Measurements from ENCODE around the gene SHROOM2.

Gene SHROOM2

GRCh38 chrX:9937761-9938160 is 151.5 kb downstream of the SHROOM2 start:
- DNase-seq (ENCODE audit: low read depth): no peak
- no peak for TF ChIP-seq CTCF (IDR thresholded peaks at IDR 0.05; ENCODE audit: control insufficient read depth, extremely low read depth, insufficient read depth)
- H3K4me3 ChIP-seq (ENCODE audit: low read depth, low read length): no peak overlapping the region

- TF ChIP-seq CTCF (IDR thresholded peaks at IDR 0.05; ENCODE audit: control insufficient read depth, extremely low read depth, insufficient read depth): no peak
- no peak for DNase-seq (ENCODE audit: low read depth)
- H3K4me3 ChIP-seq (ENCODE audit: low read depth, low read length): no peak overlapping the region
Observed at GRCh38 chrX:9938516-9938915, 152.3 kb downstream of the SHROOM2 start.

- no peak for DNase-seq (ENCODE audit: low read depth)
- H3K4me3 ChIP-seq (ENCODE audit: low read depth, low read length): no peak overlapping the region
- no peak for TF ChIP-seq CTCF (IDR thresholded peaks at IDR 0.05; ENCODE audit: control insufficient read depth, extremely low read depth, insufficient read depth)
Observed at GRCh38 chrX:9940421-9940820, 154.2 kb downstream of the SHROOM2 start.

- TF ChIP-seq CTCF (IDR thresholded peaks at IDR 0.05; ENCODE audit: control insufficient read depth, extremely low read depth, insufficient read depth): no peak
Observed at GRCh38 chrX:9942086-9942485, 155.9 kb downstream of the SHROOM2 start.

DNA sequence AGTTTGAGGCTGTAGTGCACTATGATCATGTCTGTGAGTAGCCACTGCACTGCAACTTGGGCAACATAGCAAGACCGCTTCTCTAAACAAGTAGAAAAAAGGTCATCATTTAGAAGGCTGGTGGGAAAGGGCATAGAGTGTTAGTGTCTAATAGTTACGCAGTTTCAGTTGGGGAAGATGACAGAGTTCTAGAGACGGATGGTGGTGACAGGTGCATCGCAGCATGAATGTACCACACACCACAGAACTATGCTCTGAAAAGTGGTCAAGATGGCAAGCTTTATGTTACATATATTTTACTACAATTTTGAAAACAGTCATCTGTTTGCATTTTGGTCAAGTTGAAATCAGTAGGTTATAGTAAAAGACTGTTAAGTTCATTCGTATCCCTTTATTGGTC is 157.2 kb downstream of the SHROOM2 start:
- H3K4me3 ChIP-seq (ENCODE audit: low read depth, low read length): no peak overlapping the region
- no peak for TF ChIP-seq CTCF (IDR thresholded peaks at IDR 0.05; ENCODE audit: control insufficient read depth, extremely low read depth, insufficient read depth)
- DNase-seq (ENCODE audit: low read depth): no peak

More at GRCh38 chrX:9942086-9942485, 155.9 kb downstream of the SHROOM2 start:
- no peak for DNase-seq (ENCODE audit: low read depth)
- no peak overlapping the region for H3K4me3 ChIP-seq (ENCODE audit: low read depth, low read length)

DNA sequence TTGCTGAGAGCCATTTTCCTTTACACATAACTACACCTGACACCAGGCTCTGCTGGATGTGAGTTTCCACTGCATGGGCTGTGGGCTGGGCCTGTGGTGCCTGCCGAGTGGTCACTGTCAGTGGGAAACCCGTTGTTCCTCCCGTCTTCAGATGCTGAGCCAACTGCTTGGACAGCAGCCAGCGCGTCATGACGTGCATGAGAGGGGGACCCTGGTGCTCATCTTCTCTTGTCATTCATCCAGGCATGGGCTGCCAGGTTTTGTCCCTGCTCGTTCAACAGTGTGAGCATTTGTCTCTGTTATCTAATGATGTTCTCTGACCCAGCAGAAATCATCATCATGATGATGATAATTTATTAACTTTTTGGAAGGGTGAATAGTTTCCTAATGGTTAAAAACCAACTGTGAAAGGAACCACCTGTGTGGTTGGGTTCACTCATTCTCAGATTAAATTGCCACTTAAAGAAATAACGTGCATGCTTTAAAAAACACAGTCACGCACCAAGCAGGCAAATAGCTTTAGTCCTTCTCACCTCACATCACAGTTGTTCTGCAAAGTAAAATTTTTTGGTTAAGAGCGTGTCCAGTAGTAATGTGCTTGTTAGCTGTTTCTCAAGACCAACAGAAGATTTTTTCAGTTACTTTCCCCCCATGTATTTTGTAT is 161.0 kb downstream of the SHROOM2 start:
- H3K4me3 ChIP-seq (ENCODE audit: low read depth, low read length): no peak overlapping the region
- TF ChIP-seq CTCF (IDR thresholded peaks at IDR 0.05; ENCODE audit: control insufficient read depth, extremely low read depth, insufficient read depth): no peak
- no peak for DNase-seq (ENCODE audit: low read depth)

- H3K4me3 ChIP-seq (ENCODE audit: low read depth, low read length): no peak overlapping the region
- no peak for DNase-seq (ENCODE audit: low read depth)
- no peak for TF ChIP-seq CTCF (IDR thresholded peaks at IDR 0.05; ENCODE audit: control insufficient read depth, extremely low read depth, insufficient read depth)
Observed at GRCh38 chrX:9948406-9948805, 162.2 kb downstream of the SHROOM2 start.

Data from LNCaP clone FGC (cell line).